Measurements from ENCODE around the gene SLC35F1. TPM values are rescaled to one million over a fixed set of nuclear protein-coding genes. Genes with fewer than 3 reads are reported as not detected.

SLC35F1 gene
- total RNA-seq, 1 donor from 2014 or later = 4.5 TPM

- H3K36me3 Mint-ChIP-seq (ENCODE audit: insufficient read depth) = peaks cover 7% of the 10 kb centered on the region
- no peak for TF ChIP-seq CTCF (IDR thresholded peaks at IDR 0.05; ENCODE audit: unreplicated experiment)
- H3K27ac Mint-ChIP-seq = no peak overlapping the region
- peaks cover 6% of the 10 kb centered on the region for H3K4me1 Mint-ChIP-seq (ENCODE audit: low read depth)
- no peaks in the 10 kb centered on the region for H3K27me3 Mint-ChIP-seq
- peaks cover 13% of the 10 kb centered on the region for H3K9me3 Mint-ChIP-seq (ENCODE audit: low read depth)
- no peak for DNase-seq (ENCODE audit: low spot score, unreplicated experiment)
- no peak overlapping the region for H3K4me3 Mint-ChIP-seq (ENCODE audit: low read depth)
Measured at GRCh38 chr6:117924690-117925089, 17.6 kb downstream of the SLC35F1 start.

- Mint-ChIP-seq H3K4me3 (ENCODE audit: low read depth) (no peak overlapping the region), H3K36me3 (ENCODE audit: insufficient read depth) (peaks cover 7% of the 10 kb centered on the region), H3K9me3 (ENCODE audit: low read depth) (peaks cover 14% of the 10 kb centered on the region), H3K27me3 (no peaks in the 10 kb centered on the region), H3K27ac (no peak overlapping the region), H3K4me1 (ENCODE audit: low read depth) (peaks cover 2% of the 10 kb centered on the region)
- DNase-seq (ENCODE audit: low spot score, unreplicated experiment) = no peak
- no peak for TF ChIP-seq CTCF (IDR thresholded peaks at IDR 0.05; ENCODE audit: unreplicated experiment)
Measured at GRCh38 chr6:117927866-117928265, 20.8 kb downstream of the SLC35F1 start.

- peaks cover 14% of the 10 kb centered on the region for H3K9me3 Mint-ChIP-seq (ENCODE audit: low read depth)
- H3K27me3 Mint-ChIP-seq = no peaks in the 10 kb centered on the region
- TF ChIP-seq CTCF (IDR thresholded peaks at IDR 0.05; ENCODE audit: unreplicated experiment) = no peak
- no peak for DNase-seq (ENCODE audit: low spot score, unreplicated experiment)
- H3K4me1 Mint-ChIP-seq (ENCODE audit: low read depth) = peaks cover 2% of the 10 kb centered on the region
- peaks cover 7% of the 10 kb centered on the region for H3K36me3 Mint-ChIP-seq (ENCODE audit: insufficient read depth)
- H3K27ac Mint-ChIP-seq = no peak overlapping the region
- no peak overlapping the region for H3K4me3 Mint-ChIP-seq (ENCODE audit: low read depth)
Measured at GRCh38 chr6:117928833-117929232, 21.8 kb downstream of the SLC35F1 start.

- Mint-ChIP-seq H3K36me3 (ENCODE audit: insufficient read depth) (peaks cover 7% of the 10 kb centered on the region), H3K4me3 (ENCODE audit: low read depth) (no peak overlapping the region), H3K4me1 (ENCODE audit: low read depth) (peaks cover 2% of the 10 kb centered on the region), H3K9me3 (ENCODE audit: low read depth) (peaks cover 14% of the 10 kb centered on the region), H3K27me3 (no peaks in the 10 kb centered on the region), H3K27ac (no peak overlapping the region)
- TF ChIP-seq CTCF (IDR thresholded peaks at IDR 0.05; ENCODE audit: unreplicated experiment) = no peak
- DNase-seq (ENCODE audit: low spot score, unreplicated experiment) = no peak
Measured at GRCh38 chr6:117929501-117929900, 22.4 kb downstream of the SLC35F1 start.

GRCh38 chr6:117930645-117931044 lies 23.6 kb downstream of the SLC35F1 start:
- Mint-ChIP-seq H3K4me3 (ENCODE audit: low read depth) (no peak overlapping the region), H3K4me1 (ENCODE audit: low read depth) (peaks cover 2% of the 10 kb centered on the region), H3K9me3 (ENCODE audit: low read depth) (peaks cover 14% of the 10 kb centered on the region), H3K27me3 (no peaks in the 10 kb centered on the region), H3K27ac (no peak overlapping the region), H3K36me3 (ENCODE audit: insufficient read depth) (peaks cover 7% of the 10 kb centered on the region)
- DNase-seq (ENCODE audit: low spot score, unreplicated experiment) = no peak
- TF ChIP-seq CTCF (IDR thresholded peaks at IDR 0.05; ENCODE audit: unreplicated experiment) = no peak

Measured in progenitor cell of endocrine pancreas (in vitro differentiated cells).